Nephron (organoid): ENCODE results near the gene ADISSP.

Source experiments
- H3K27ac Mint-ChIP-seq, 3 experiments: 2 replicates each; pipeline ENCODE4 v1.8.0; 2020; ENCODE audit warnings: mixed read lengths in 3 of 3, mild to moderate bottlenecking in 2 of 3, moderate library complexity in 1 of 3
- H3K27me3 Mint-ChIP-seq: 2 replicates; pipeline ENCODE4 v1.8.0; 2021; ENCODE audit warnings: low read depth, mild to moderate bottlenecking, moderate library complexity, mixed read lengths
- H3K36me3 Mint-ChIP-seq: 2 replicates; pipeline ENCODE4 v1.8.0; 2020; ENCODE audit warnings: low read depth, mixed read lengths
- H3K4me1 Mint-ChIP-seq: 2 replicates; pipeline ENCODE4 v1.8.0; 2020; ENCODE audit warnings: mixed read lengths
- H3K4me3 Mint-ChIP-seq, 3 experiments: 2 replicates each; pipeline ENCODE4 v1.8.0; 2020; ENCODE audit warnings: mild to moderate bottlenecking in 3 of 3, mixed read lengths in 3 of 3, moderate library complexity in 2 of 3
- H3K9me3 Mint-ChIP-seq: 2 replicates; pipeline ENCODE4 v1.8.0; 2020; ENCODE audit warnings: mixed read lengths
- CTCF ChIP-seq, 3 experiments: fragments of 200-600 bp; sonication (generic); IDR thresholded peaks; one replicate each; pipeline ENCODE4 v1.5.0; 2021; ENCODE audit warnings: antibody characterized with exemption in 3 of 3; ENCODE audit not compliant: unreplicated experiment in 3 of 3

ADISSP gene

DNA sequence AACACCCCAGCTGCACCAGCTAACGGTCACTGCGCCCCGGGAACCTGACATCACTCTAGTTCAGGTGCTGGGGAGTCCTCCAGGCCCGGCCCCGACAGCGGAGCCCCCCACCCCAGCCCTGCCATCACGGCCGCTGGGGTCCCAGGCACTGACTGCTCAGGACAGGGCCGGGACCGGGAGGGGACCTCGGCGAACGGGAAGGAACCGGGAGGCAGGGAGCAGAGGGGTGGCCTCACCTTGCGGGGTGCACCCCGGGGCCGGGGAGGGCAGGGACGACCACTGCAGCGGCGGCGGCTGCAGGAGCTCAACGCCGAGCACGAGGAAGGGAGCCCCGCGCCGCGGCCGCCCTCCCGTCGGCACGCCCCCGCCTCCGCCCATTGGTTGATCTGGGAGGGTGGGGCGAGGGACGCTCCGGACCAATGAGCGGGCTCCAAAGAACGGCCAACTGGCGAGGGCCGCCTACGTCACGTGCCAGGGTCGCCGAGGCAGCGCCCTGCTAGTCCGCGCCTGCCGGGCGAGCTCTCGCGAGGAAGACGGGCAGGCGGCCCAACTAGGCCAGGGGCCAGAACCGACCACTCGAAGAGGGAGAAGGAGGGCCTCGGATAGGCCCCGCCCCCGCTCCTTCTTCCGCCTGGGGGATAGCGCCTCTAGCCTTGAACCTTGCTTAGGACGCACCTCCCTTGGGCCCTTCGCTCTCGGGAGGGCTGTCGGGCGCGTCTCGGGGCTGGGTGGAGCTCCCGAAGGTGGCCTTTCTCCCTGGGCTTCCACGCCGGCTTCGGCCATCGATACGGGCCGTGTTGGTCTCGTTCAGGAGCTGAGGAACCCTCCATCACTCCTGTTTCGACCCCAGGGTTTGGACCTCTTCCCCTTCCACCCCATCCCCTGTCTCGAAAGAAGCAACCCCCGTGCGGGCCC is at the start of gene ADISSP:
Gene ADISSP (minus strand): TSS at position 327 of the 915 bp plus-strand sequence. CDS start 7,653 bp downstream, outside the sequence.
- no peaks in the 10 kb centered on the region for H3K27me3 Mint-ChIP-seq
- H3K36me3 Mint-ChIP-seq = no peaks in the 10 kb centered on the region
- H3K9me3 Mint-ChIP-seq = no peaks in the 10 kb centered on the region
- H3K27ac Mint-ChIP-seq = peak within 1 kb of the TSS; percentile 90 to 95 (median 92)
- no peak for TF ChIP-seq CTCF (IDR thresholded peaks at IDR 0.05; ENCODE audit: unreplicated experiment in 3 of 3)
- peaks cover 33% of the 10 kb centered on the region for H3K4me1 Mint-ChIP-seq
- H3K4me3 Mint-ChIP-seq = peak within 1 kb of the TSS; percentile 86 to 93 (median 92)

- no peak for TF ChIP-seq CTCF (IDR thresholded peaks at IDR 0.05; ENCODE audit: unreplicated experiment in 3 of 3)
- H3K4me1 Mint-ChIP-seq = peaks cover 40% of the 10 kb centered on the region
- H3K9me3 Mint-ChIP-seq = no peaks in the 10 kb centered on the region
These were observed 48.3 kb upstream of the ADISSP start for GRCh38 chr20:3815703-3816315.

GRCh38 chr20:3814928-3815495 is 47.5 kb upstream of the ADISSP start:
- TF ChIP-seq CTCF (IDR thresholded peaks at IDR 0.05; ENCODE audit: unreplicated experiment in 3 of 3) = no peak
- Mint-ChIP-seq H3K36me3 (no peaks in the 10 kb centered on the region), H3K9me3 (no peaks in the 10 kb centered on the region), H3K4me1 (peaks cover 38% of the 10 kb centered on the region), H3K4me3 (no peak overlapping the region), H3K27me3 (peaks cover 3% of the 10 kb centered on the region), H3K27ac (peak overlapping the region in 1 of 3 experiments; percentile 47)

More at GRCh38 chr20:3815703-3816315, 48.3 kb upstream of the ADISSP start:
- peaks cover 3% of the 10 kb centered on the region for H3K27me3 Mint-ChIP-seq
- no peaks in the 10 kb centered on the region for H3K36me3 Mint-ChIP-seq
- H3K27ac Mint-ChIP-seq = peak overlapping the region in 2 of 3 experiments; percentile 47 to 82
- no peak overlapping the region for H3K4me3 Mint-ChIP-seq

DNA sequence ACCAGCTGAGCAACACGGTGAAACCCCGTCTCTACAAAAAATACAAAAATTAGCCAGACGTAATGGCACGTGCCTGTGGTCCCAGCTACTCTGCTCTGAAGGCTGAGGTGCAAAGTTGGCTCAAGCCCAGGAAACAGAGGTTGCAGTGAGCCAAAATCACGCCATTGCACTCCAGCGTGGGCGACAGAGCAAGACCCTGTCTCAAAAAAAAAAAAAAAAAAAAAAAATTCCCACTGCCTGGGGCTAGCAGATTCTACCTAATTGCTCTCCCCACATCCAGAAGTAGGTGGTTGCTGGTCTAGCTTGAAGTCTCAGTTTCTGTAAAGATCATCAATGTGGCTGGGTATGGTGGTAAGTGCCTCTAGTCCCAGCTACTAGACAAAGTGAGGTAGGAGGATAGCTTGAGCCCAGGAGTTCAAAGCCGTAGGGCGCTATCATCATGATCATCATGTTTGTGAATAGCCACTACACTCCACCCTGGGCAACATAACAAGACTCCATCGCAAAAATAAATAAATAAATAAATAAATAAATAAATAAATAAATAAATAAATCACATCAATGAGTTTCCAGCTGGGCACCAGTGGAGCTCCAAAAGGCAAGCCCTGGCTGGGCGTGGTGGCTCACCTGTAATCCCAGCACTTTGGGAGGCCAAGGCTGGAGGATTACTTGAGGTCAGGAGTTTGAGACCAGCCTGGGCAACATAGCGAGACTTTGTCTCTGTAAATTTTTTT is 46.5 kb upstream of the ADISSP start:
- no peaks in the 10 kb centered on the region for H3K36me3 Mint-ChIP-seq
- H3K9me3 Mint-ChIP-seq = no peaks in the 10 kb centered on the region
- H3K27ac Mint-ChIP-seq = peak overlapping the region in 2 of 3 experiments; percentile 99 to 100
- H3K4me3 Mint-ChIP-seq = no peak overlapping the region
- H3K4me1 Mint-ChIP-seq = peaks cover 33% of the 10 kb centered on the region
- H3K27me3 Mint-ChIP-seq = peaks cover 3% of the 10 kb centered on the region
- TF ChIP-seq CTCF (IDR thresholded peaks at IDR 0.05; ENCODE audit: unreplicated experiment in 3 of 3) = no peak

- Mint-ChIP-seq H3K9me3 (no peaks in the 10 kb centered on the region), H3K27me3 (peaks cover 3% of the 10 kb centered on the region), H3K27ac (peak overlapping the region in 2 of 3 experiments; percentile 99 to 100), H3K4me3 (no peak overlapping the region), H3K4me1 (peaks cover 29% of the 10 kb centered on the region), H3K36me3 (no peaks in the 10 kb centered on the region)
- TF ChIP-seq CTCF (IDR thresholded peaks at IDR 0.05; ENCODE audit: unreplicated experiment in 3 of 3) = no peak
These were observed 45.7 kb upstream of the ADISSP start for GRCh38 chr20:3812975-3813847.
